BJ (cell line): ENCODE results near the gene DLL1. TPM values are rescaled to one million over a fixed set of nuclear protein-coding genes. Genes with fewer than 3 reads are reported as not detected.

Experiments
- CTCF ChIA-PET: fragments of 350-600 bp; formaldehyde crosslinking; extraction: SDS; loops from one replicate; lab custom pipeline; 2021; ENCODE audit warnings: antibody characterized with exemption, inconsistent platforms; lab: Yijun Ruan, JAX
- POLR2A ChIA-PET: fragments of 300-600 bp; sonication (Branson Sonifier 250); formaldehyde crosslinking; extraction: SDS; loops from one replicate; lab custom pipeline; 2021; ENCODE audit warnings: antibody characterized with exemption; lab: Charles Lee
- DNase-seq: peaks from one replicate; pipeline ENCODE4 v3.0.0-alpha.2; 2011; ENCODE audit warnings: low read depth
- H3K27me3 ChIP-seq: 2 replicates; pipeline ENCODE4 v1.6.0; 2011; ENCODE audit warnings: low read length; ENCODE audit not compliant: control insufficient read depth, insufficient read depth
- H3K36me3 ChIP-seq: 2 replicates; pipeline ENCODE4 v1.5.1; 2011; ENCODE audit warnings: low read length; ENCODE audit not compliant: control insufficient read depth, insufficient read depth
- H3K4me3 ChIP-seq: 2 replicates; pipeline ENCODE4 v1.5.1; 2011; ENCODE audit warnings: low read depth, mild to moderate bottlenecking, control low read depth, low read length
- polyA plus RNA-seq: library from polyadenylated mRNA; depleted of rRNA; stranded (reverse); fragments of >200 nt; gene quantifications from 2 replicates; pipeline ENCODE4 v1.2.3, GENCODE V29; 2011; rRNA removed
- small RNA-seq: library from RNA; depleted of rRNA; stranded (forward); fragments of <200 nt; gene quantifications from one replicate; pipeline ENCODE3, GENCODE V24; 2012; ENCODE audit warnings: low replicate concordance, low read depth; ENCODE audit not compliant: insufficient read length
- TF ChIP-seq, protein P1 (sequence below): IDR thresholded peaks from 2 replicates; pipeline ENCODE4 v1.5.1; 2011; ENCODE audit warnings: low read depth, mild to moderate bottlenecking, control low read depth, inconsistent platforms, low read length, moderate library complexity; ENCODE audit not compliant: insufficient read depth

The DLL1 gene
- polyA plus RNA-seq, 1 experiment: 0.53 TPM

DNA sequence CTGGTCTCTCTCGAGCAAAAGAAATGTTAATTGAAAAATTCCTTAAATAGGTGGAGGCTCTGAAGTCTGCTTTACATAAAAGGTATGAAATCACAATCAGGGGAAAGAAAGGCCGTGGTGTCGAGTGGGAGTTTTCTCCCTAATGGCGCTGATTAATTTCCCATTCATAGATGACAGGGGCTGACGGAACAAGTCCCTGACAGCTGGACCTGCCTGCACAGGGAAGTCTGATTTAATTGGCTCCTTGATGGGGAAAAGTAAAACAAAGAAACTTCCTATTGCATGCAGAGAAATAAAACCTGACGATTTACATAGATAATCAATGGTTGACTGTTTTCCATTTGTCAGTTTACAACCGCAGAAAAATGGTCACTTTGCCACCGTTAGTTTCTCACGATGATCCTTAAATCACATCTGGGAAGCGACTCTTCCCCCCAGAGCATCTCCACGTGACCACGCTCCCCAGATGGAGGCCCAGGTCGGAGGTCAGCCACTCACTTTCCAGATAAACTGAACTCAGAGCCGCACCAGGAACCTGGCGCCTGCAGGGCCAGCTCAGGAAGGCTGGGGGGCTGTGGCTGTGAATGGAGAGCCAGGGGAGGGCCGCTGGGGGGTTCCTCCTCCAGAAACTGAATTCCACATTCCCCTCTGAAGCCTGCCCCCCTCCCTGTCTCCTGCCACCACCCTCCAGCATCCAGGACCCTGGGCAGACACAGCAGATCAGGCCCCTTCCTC is 55.3 kb downstream of the DLL1 start:
- Histone ChIP-seq H3K27me3 (no peaks in the 10 kb centered on the region), H3K36me3 (no peaks in the 10 kb centered on the region), H3K4me3 (no peak overlapping the region)
- POLR2A ChIA-PET: no interaction called here
- TF ChIP-seq, protein P1, sequence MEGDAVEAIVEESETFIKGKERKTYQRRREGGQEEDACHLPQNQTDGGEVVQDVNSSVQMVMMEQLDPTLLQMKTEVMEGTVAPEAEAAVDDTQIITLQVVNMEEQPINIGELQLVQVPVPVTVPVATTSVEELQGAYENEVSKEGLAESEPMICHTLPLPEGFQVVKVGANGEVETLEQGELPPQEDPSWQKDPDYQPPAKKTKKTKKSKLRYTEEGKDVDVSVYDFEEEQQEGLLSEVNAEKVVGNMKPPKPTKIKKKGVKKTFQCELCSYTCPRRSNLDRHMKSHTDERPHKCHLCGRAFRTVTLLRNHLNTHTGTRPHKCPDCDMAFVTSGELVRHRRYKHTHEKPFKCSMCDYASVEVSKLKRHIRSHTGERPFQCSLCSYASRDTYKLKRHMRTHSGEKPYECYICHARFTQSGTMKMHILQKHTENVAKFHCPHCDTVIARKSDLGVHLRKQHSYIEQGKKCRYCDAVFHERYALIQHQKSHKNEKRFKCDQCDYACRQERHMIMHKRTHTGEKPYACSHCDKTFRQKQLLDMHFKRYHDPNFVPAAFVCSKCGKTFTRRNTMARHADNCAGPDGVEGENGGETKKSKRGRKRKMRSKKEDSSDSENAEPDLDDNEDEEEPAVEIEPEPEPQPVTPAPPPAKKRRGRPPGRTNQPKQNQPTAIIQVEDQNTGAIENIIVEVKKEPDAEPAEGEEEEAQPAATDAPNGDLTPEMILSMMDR: no peak
- DNase-seq: no peak
- CTCF ChIA-PET: no interaction called here

- ChIA-PET POLR2A (no interaction called here), CTCF (no interaction called here)
- TF ChIP-seq, protein P1: no peak
- H3K36me3 ChIP-seq: no peaks in the 10 kb centered on the region
- H3K4me3 ChIP-seq: no peak overlapping the region
- H3K27me3 ChIP-seq: no peaks in the 10 kb centered on the region
- DNase-seq: no peak
Measured at GRCh38 chr6:170234419-170234818, 56.5 kb downstream of the DLL1 start.

DNA sequence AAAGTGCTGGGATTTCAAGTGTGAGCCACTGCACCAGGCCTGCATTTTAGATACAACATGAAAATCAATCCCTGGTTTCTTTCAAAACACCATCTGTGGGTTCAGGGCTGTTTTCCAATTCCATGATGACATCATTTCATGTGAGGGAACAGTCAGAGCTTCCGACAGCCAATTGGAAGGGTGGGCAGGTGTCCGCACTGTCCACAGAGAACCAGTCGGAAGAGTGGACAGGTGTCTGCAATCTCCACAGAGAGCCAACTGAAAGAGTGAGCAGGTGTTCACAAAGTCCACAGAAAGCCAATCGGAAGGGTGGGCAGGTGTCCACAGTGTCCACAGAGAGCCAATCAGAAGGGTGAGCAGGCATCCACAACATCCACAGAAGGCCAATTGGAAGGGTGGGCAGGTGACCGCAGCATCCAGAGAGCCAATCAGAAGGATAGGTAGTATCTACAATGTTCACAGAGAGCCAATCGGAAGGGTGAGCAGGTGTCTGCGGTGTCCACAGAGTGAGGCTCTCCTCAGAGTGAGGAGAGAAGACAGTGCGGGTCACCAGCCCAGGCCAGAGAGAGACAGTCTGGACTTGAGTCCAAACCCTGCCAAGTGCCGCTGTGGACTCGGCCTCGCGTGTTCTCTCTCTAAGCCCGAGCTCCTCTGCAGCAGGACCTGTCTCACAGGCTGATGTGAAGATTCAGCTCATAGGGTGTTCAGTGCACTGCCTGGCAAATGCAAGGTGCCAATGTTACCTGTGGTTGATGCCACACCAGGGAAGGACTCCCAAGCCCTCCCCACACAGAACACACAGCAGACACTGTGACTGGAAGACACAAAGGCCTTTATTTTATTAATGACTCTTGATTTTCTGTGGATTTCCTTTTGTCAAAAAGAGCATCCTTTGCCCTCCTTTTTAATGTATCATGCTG is 57.3 kb downstream of the DLL1 start:
- Histone ChIP-seq H3K36me3 (no peaks in the 10 kb centered on the region), H3K27me3 (no peaks in the 10 kb centered on the region), H3K4me3 (no peak overlapping the region)
- TF ChIP-seq, protein P1: no peak
- CTCF ChIA-PET: no interaction called here
- no peak for DNase-seq
- POLR2A ChIA-PET: no interaction called here

Small RNAs within 50 kb of the gene (small RNA-seq; reads per million reads assigned to genes)
- not detected for gene MIR4644

Other genes with a start within 250 kb of the DLL1 start
- gene FAM120B, start 15.7 kb upstream of the DLL1 start, polyA plus RNA-seq: 8.8 and 10.2 TPM in 2 replicates